ENCODE measurements around the gene RFX4.

DNA sequence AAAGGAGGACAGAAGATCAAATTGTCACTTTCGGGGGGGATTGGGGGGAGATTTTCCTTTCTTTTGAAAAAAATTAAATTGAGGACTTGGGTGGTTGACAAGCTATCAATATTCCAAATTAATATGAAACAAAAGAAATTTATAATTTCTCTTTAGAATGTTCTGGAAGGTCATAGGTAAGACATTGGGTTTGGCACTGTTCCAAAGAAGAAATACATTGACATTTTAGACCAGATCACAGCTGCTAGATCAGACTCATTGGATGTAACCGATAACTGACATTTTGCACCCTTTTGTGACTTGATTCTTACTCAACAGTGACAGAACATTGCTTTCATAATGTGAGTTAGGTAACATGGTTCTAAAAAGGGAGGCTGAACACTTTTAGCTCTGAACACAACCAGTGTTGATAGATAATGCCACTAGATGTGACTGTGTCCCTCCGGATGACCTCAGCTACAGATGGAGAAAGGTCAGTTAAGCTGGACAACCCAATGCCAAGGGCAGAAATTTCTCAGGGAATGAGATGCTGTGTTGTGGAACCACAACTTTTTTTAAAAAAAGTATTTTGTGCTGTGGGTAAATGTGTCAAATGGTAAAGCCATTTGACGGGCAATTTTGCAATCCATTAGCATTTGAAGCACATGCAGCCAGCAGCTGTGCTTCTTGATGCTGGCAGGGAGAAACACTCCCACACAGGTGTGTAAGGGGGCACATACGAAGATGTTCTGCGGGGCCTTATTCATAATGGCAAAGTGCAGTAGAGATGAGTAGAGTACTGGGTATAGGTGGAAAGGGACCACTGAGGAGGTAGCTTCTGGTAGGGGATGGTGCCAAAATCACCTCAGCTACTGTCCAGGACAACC is 62.9 kb downstream of the RFX4 start:
- TF ChIP-seq SMC3 (IDR thresholded peaks at IDR 0.05) (no peak), NFE2L2 (conservative IDR thresholded peaks at IDR 0.05; ENCODE audit: low read length) (no peak)

Measured in A549 (cell line).